ENCODE measurements around the gene CD8B. TPM values are rescaled to one million over a fixed set of nuclear protein-coding genes. Genes with fewer than 3 reads are reported as not detected.

The CD8B gene
- total and polyA plus RNA-seq, 2 of the 8 experiments (the other 6 are each of a cell fraction or from before 2014, with no cell fraction given), result 0.35 to 0.63 TPM

- Histone ChIP-seq H3K23ac (ENCODE audit: insufficient read length) (no peak overlapping the region), H3K4me3 (ENCODE audit: extremely low read depth in 1 of 4, insufficient read depth in 2 of 4, low read depth in 3 of 4, low read length in 4 of 4) (no peak overlapping the region), H2AK5ac (ENCODE audit: low read depth, low read length) (no peak overlapping the region), H4K8ac (ENCODE audit: extremely low read depth, insufficient read depth, low read length) (no peak overlapping the region), H4K20me1 (replicated peaks in 1 of 2; ENCODE audit: control insufficient read depth in 1 of 2, insufficient read depth in 2 of 2, low read length in 2 of 2) (no peaks in the 10 kb centered on the region), H3K9me3 (ENCODE audit: insufficient read depth in 2 of 2, low read depth in 1 of 2, low read length in 1 of 2) (no peaks in the 10 kb centered on the region), H2BK20ac (ENCODE audit: low read length) (no peak overlapping the region), H3K18ac (ENCODE audit: extremely low read depth, low read length) (no peak overlapping the region), H3K56ac (replicated peaks; ENCODE audit: insufficient read length, low read depth, low read length) (no peak overlapping the region), H4K5ac (ENCODE audit: insufficient read length, low read depth, low read length) (no peak overlapping the region), H4K91ac (replicated peaks; ENCODE audit: insufficient read length, low read length) (no peak overlapping the region), H2BK15ac (ENCODE audit: low read length) (no peak overlapping the region), H3K4ac (replicated peaks; ENCODE audit: insufficient read length, low read depth, low read length) (no peak overlapping the region), H3K79me2 (ENCODE audit: control insufficient read depth in 1 of 2, insufficient read depth in 2 of 2, low read length in 2 of 2) (no peaks in the 10 kb centered on the region; a peak in 1 of 4 replicates), H3K9ac (replicated peaks in 1 of 4; ENCODE audit: extremely low read depth in 1 of 4, low read depth in 3 of 4, low read length in 3 of 4) (no peak overlapping the region), H3K27me3 (replicated peaks in 1 of 4; ENCODE audit: control insufficient read depth in 3 of 4, extremely low read depth in 1 of 4, insufficient read depth in 3 of 4, low read length in 3 of 4) (no peaks in the 10 kb centered on the region), H3K79me1 (ENCODE audit: low read depth, low read length) (no peaks in the 10 kb centered on the region), H3K14ac (ENCODE audit: insufficient read length) (no peak overlapping the region), H3K4me1 (replicated peaks in 1 of 4; ENCODE audit: control insufficient read depth in 3 of 4, insufficient read depth in 4 of 4, low read length in 3 of 4) (peaks cover 0 to 3% (median 0%) of the 10 kb centered on the region in 4 experiments; a peak in 1 of 7 replicates), H2BK5ac (ENCODE audit: low read depth, low read length) (no peak overlapping the region), H2AFZ (ENCODE audit: low read length) (no peak overlapping the region), H3K27ac (ENCODE audit: low read depth, low read length) (no peak overlapping the region), H3K4me2 (ENCODE audit: insufficient read depth in 1 of 2, low read depth in 2 of 2, low read length in 2 of 2) (no peak overlapping the region), H2BK12ac (ENCODE audit: low read depth, low read length) (no peak overlapping the region), H3K23me2 (ENCODE audit: low read depth, low read length) (no peaks in the 10 kb centered on the region; the same call in 1 of the 2 replicates), H3K36me3 (ENCODE audit: control insufficient read depth in 2 of 4, insufficient read depth in 4 of 4, low read length in 3 of 4) (no peaks in the 10 kb centered on the region), H2BK120ac (replicated peaks; ENCODE audit: low read depth, low read length) (no peak overlapping the region)
- FAIRE-seq (no peak), DNase-seq (ENCODE audit: low read depth in 1 of 2, low spot score in 2 of 2) (no peak)
- 96% methylated on average over 3 of the region's 3 CpGs; no CpG with 5 or more reads in 1 of the 2 experiments for WGBS, 2 experiments (ENCODE audit: extremely low coverage in 1 of 2, insufficient coverage in 1 of 2, insufficient read length in 1 of 2, insufficient replicate concordance in 2 of 2, low coverage in 1 of 2, low lambda C conversion rate in 2 of 2, missing lambda C conversion rate in 1 of 2)
- POLR2A ChIA-PET (ENCODE audit: partially characterized antibody), result no interaction called here
- CTCF ChIA-PET (ENCODE audit: partially characterized antibody), result interaction anchor here (0.6 kb wide), 1 partner anchor 735 kb away, joined by 3 read pairs; no protein-coding TSS in a partner anchor
These were observed 38.9 kb downstream of the CD8B start for GRCh38 chr2:86822668-86823345.

Measured in H1 (cell line).